ENCODE measurements around the gene MRPL36. TPM values are rescaled to one million over a fixed set of nuclear protein-coding genes. Genes with fewer than 3 reads are reported as not detected.

The MRPL36 gene
- total RNA-seq, 1 donor from 2014 or later = 29.4 TPM

- H3K36me3 ChIP-seq = no peaks in the 10 kb centered on the region
- H3K4me1 ChIP-seq = peaks cover 5% of the 10 kb centered on the region
- DNase-seq = peak; percentile 40
- ATAC-seq = no peak
- intact Hi-C loops (cut with DNase I) = no loop called here
- H3K9me3 ChIP-seq = no peaks in the 10 kb centered on the region
- TF ChIP-seq CTCF (IDR thresholded peaks at IDR 0.05) = no peak
- H3K27ac ChIP-seq = no peak overlapping the region
- H3K27me3 ChIP-seq = peaks cover 26% of the 10 kb centered on the region
- no peak overlapping the region for H3K4me3 ChIP-seq
These were observed 14.6 kb downstream of the MRPL36 start for GRCh38 chr5:1785062-1785461.

- H3K4me1 ChIP-seq = no peaks in the 10 kb centered on the region
- TF ChIP-seq CTCF (IDR thresholded peaks at IDR 0.05) = no peak
- no peak overlapping the region for H3K27ac ChIP-seq
- ATAC-seq (no peak), DNase-seq (peak; percentile 48)
- H3K4me3 ChIP-seq = no peak overlapping the region
- H3K9me3 ChIP-seq = no peaks in the 10 kb centered on the region
- H3K36me3 ChIP-seq = no peaks in the 10 kb centered on the region
- intact Hi-C loops (cut with DNase I) = no loop called here
- peaks cover 26% of the 10 kb centered on the region for H3K27me3 ChIP-seq
These were observed 15.2 kb downstream of the MRPL36 start for GRCh38 chr5:1784197-1785050.

DNA sequence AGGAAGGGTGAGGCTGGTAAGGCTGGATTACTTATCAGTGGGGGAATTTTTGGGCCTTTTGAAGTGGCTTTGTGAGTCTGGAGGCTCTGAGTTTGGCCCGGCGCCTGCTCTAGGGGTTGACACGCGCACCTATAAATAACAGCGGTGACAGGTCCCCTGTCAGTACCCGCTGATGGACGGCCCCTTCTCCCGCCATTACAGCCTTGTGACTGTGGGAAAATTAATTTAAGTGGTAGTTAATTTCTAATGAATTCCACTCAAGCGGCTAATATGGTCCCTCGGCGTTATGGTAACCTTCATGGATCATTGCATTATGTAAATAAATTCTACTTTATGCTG lies 16.5 kb downstream of the MRPL36 start:
- Histone ChIP-seq H3K4me3 (no peak overlapping the region), H3K27me3 (peaks cover 26% of the 10 kb centered on the region), H3K27ac (no peak overlapping the region), H3K4me1 (no peaks in the 10 kb centered on the region), H3K36me3 (no peaks in the 10 kb centered on the region), H3K9me3 (no peaks in the 10 kb centered on the region)
- DNase-seq (no peak), ATAC-seq (no peak)
- intact Hi-C loops (cut with DNase I) = no loop called here
- TF ChIP-seq CTCF (IDR thresholded peaks at IDR 0.05) = no peak

DNA sequence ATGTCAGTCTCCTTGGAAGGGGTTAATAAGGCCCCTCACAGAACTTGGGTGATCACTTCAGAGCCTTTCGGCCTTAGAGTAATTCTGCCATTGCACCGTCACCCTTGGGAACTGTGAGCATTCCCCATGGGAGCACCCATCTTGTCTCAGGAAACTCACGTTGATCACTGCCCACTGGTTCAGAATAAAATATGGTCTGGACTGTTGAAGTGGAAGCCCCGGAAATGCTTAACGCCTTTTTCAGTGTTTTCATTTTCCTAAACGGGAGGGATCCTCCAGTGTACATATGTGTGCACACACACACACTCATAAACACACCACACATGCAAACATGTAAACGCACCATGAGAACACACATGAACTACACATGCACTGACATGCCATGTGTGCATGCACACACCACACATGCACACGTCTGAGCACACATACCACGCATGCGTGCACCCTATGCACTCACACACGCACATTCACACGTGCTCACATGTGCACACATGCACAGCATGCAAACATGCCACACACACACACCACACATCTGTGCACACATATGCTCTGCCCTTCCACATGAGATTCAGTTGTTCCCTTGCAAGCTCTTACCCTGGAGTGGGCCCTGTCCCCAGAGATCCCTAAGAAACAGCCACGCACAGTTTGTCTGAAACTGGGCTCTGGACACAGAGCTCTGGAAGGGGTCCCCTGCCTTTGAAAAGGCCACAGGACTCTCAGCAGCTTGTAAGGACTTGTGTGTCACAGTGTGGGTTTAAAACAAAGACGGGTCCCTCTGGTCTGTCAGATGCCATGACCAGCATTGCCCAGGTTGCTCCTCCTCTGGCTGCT lies 17.0 kb downstream of the MRPL36 start:
- Histone ChIP-seq H3K4me1 (no peaks in the 10 kb centered on the region), H3K27me3 (peaks cover 26% of the 10 kb centered on the region), H3K27ac (no peak overlapping the region), H3K9me3 (no peaks in the 10 kb centered on the region), H3K4me3 (no peak overlapping the region), H3K36me3 (no peaks in the 10 kb centered on the region)
- no peak for DNase-seq
- intact Hi-C loops (cut with DNase I) = no loop called here
- TF ChIP-seq CTCF (IDR thresholded peaks at IDR 0.05) = no peak
- ATAC-seq = no peak

DNA sequence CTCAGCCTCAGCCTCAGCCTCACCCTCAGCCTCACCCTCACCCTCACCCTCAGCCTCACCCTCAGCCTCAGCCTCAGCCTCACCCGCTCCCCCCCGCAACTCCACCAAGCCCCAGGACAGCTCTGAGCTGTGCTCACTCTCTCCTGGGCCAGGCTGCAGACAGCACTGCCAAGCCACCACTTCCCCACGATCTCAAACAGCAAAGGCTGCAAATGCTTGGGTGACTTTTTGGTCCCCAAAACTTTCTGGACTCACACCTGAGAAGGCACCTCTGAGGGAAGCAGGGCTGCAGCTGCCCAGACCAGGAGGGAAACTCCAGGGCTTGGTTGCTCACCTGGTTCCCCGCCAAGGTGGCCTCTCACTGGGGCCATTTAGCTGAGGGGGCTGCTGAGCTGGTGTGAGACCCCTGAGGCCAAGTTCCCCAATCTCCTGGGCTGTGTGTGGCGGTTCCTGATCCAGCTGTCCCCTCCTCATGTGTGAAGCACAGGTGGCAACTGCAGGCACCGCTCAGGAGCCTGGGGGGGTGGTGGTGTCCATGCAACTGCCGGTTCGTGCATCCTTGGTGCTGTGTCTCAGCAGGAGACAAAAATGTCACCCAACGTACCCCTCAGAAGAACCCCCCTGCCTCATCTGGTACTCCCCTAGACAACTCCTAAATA lies 17.8 kb downstream of the MRPL36 start:
- H3K27ac ChIP-seq = no peak overlapping the region
- H3K4me1 ChIP-seq = no peaks in the 10 kb centered on the region
- no peaks in the 10 kb centered on the region for H3K9me3 ChIP-seq
- peaks cover 21% of the 10 kb centered on the region for H3K27me3 ChIP-seq
- TF ChIP-seq CTCF (IDR thresholded peaks at IDR 0.05) = no peak
- intact Hi-C loops (cut with DNase I) = no loop called here
- DNase-seq (no peak), ATAC-seq (no peak)
- no peak overlapping the region for H3K4me3 ChIP-seq
- H3K36me3 ChIP-seq = no peaks in the 10 kb centered on the region
